NCI-H2107 treated with DMSO at 0.1 percent for 48 hours (cell line): ENCODE results near the gene PCDHGA1.
"Not testable (repeated sequence)": the region's sequence is repeated elsewhere in the genome, so short reads cannot be mapped to it uniquely, and the experiment has no call there.

Source experiments
- DNase-seq: peaks from one replicate; lab custom pipeline; 2025; ENCODE audit not compliant: unreplicated experiment; lab: John Stamatoyannopoulos, UW

Gene PCDHGA1

GRCh38 chr5:141346017-141346416 lies 15.7 kb downstream of the PCDHGA1 start:
- DNase-seq = not testable (repeated sequence)

GRCh38 chr5:141349917-141350619 lies 19.8 kb downstream of the PCDHGA1 start, which contains the start of gene PCDHGB1:
Gene PCDHGB1, plus strand, starts transcription at chr5:141350099. Its CDS starts 162 bp downstream, at chr5:141350261.
- no peak for DNase-seq

DNA sequence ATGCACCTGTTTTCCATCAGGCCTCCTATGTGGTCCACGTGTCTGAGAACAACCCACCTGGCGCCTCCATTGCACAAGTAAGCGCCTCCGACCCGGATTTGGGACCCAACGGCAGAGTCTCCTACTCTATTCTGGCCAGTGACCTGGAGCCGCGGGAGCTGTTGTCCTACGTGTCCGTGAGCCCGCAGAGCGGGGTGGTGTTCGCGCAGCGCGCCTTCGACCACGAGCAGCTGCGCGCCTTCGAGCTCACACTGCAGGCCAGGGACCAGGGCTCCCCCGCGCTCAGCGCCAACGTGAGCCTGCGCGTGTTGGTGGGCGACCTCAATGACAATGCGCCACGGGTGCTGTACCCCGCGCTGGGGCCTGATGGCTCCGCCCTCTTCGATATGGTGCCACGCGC lies 21.3 kb downstream of the PCDHGA1 start:
- DNase-seq = no peak

DNA sequence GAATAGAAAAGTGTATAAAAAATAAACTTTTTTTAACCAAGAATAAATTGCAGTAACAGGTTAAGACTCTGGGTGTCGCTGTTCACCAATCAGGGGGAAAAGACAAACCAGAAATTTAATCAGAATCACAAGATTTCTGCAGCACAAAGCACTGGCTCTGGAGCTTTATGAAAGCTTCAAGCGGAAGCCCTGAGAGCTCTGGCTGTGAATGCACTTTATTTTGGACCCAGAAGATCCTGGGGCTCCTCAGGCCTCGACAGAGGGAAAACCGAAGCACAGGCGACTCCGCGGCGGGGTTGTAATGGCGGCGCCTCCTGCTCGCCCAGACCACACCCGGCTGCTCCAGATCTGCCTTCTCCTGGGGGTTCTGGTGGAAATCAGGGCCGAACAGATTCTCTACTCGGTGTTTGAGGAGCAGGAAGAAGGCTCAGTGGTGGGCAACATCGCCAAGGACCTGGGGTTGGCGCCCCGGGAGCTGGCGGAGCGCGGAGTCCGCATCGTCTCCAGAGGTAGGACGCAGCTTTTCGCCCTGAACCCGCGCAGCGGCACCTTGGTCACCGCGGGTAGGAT lies 24.7 kb downstream of the PCDHGA1 start, which contains the start of gene PCDHGA4:
Gene PCDHGA4, plus strand, starts transcription at position 122 of the 570 bp plus-strand sequence. Its CDS starts 87 bp downstream, at position 209.
- no peak for DNase-seq

DNA sequence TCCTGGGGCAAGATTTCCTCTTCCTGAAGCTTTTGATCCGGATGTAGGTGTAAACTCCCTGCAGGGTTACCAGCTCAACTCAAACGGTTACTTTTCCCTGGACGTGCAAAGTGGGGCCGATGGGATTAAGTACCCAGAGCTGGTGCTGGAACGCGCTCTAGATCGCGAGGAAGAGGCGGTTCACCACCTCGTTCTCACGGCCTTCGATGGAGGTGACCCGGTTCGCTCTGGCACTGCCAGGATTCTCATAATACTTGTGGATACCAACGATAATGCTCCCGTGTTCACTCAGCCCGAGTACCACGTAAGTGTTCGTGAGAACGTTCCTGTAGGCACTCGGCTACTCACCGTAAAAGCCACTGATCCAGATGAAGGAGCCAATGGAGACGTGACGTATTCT lies 25.3 kb downstream of the PCDHGA1 start:
- DNase-seq = no peak

- no peak for DNase-seq
Observed at GRCh38 chr5:141356133-141356532, 25.8 kb downstream of the PCDHGA1 start.

GRCh38 chr5:141356950-141357349 lies 26.6 kb downstream of the PCDHGA1 start:
- no peak for DNase-seq

GRCh38 chr5:141359790-141360426 lies 29.6 kb downstream of the PCDHGA1 start, which contains the start of gene PCDHGB2:
Gene PCDHGB2, plus strand, starts transcription at chr5:141359994. Its CDS starts 142 bp downstream, at chr5:141360136.
- no peak for DNase-seq

DNA sequence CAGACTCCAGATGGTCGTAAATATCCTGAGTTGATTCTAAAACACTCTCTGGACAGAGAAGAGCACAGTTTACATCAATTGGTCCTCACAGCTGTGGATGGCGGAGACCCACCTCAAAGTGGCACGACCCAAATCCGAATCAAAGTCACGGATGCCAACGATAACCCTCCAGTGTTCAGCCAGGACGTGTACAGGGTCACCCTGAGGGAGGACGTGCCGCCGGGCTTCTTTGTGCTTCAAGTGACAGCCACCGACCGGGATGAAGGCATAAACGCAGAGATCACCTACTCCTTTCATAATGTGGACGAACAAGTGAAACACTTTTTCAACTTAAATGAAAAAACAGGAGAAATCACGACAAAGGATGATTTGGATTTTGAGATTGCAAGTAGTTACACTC lies 30.4 kb downstream of the PCDHGA1 start:
- DNase-seq = no peak

DNA sequence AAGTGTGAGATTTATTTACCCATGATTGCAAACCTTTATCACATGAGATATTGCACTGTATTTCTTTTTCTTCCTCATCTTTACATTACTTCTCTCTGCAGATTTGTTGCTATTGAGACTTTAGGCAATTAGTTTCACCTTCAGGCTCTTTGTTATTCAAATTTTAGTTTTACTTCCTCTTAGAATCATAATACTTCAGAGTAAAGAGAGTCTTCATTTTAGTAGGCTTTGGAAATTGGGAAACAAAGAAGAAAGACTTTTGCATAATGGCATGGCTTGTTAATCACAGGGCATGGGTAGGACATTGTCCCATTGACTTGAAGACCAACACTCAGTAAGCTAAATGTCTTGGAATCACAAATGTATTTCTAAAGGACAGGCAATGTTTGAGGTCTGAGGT lies 32.4 kb downstream of the PCDHGA1 start:
- DNase-seq = no peak

DNA sequence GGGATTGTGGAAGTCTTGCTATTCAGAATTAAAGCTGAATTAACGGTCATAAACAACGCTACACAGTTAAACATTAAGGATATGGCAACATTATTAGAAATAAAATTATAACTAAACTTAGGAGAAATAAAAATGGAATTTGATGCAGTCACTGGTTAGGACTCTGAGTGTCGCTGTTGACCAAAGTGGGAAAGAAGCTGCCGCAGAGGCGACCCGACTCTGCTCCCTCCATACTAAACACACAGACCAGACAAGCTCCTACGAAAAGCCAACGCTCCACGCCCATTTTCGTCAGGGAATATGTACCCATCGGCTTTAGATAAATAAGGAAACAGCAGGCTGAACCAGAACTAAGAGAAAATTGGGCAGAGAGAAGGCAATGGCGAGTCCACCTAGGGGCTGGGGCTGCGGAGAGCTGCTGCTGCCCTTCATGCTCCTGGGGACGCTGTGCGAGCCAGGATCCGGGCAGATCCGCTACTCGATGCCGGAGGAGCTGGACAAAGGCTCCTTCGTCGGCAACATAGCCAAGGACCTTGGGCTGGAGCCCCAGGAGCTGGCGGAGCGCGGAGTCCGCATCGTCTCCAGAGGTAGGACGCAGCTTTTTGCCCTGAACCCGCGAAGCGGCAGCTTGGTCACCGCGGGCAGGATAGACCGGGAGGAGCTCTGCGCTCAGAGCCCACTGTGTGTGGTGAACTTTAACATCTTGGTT lies 33.8 kb downstream of the PCDHGA1 start, which contains the start of gene PCDHGA5:
Gene PCDHGA5, plus strand, starts transcription at position 211 of the 709 bp plus-strand sequence. Its CDS starts 169 bp downstream, at position 380.
- no peak for DNase-seq

- DNase-seq = no peak
Observed at GRCh38 chr5:141366016-141366896, 35.9 kb downstream of the PCDHGA1 start.

- DNase-seq = no peak
Observed at GRCh38 chr5:141369994-141370848, 39.9 kb downstream of the PCDHGA1 start, which contains the start of gene PCDHGB3. Gene PCDHGB3, plus strand, starts transcription at chr5:141370242. Its CDS starts 153 bp downstream, at chr5:141370395.

- no peak for DNase-seq
Observed at GRCh38 chr5:141371572-141372475, 41.5 kb downstream of the PCDHGA1 start.

- no peak for DNase-seq
Observed at GRCh38 chr5:141373673-141374317, 43.5 kb downstream of the PCDHGA1 start, which contains the start of gene PCDHGA6. Gene PCDHGA6, plus strand, starts transcription at chr5:141373891. Its CDS starts 193 bp downstream, at chr5:141374084.

GRCh38 chr5:141374627-141375026 lies 44.3 kb downstream of the PCDHGA1 start:
- no peak for DNase-seq

- DNase-seq = not testable (repeated sequence)
Observed at GRCh38 chr5:141375444-141376155, 45.3 kb downstream of the PCDHGA1 start.
